EH (cell line): ENCODE data around the gene GOLGA5.
A peak's percentile ranks its signal among the peaks of the same experiment; 100 is the strongest.

ENCODE experiments used
- DNase-seq: peaks from one replicate; pipeline ENCODE4 v3.0.0-alpha.2; 2015; ENCODE audit warnings: low read depth

The GOLGA5 gene

GRCh38 chr14:92880351-92880750 lies 86.2 kb downstream of the GOLGA5 start:
- DNase-seq = no peak

GRCh38 chr14:92880851-92881250 lies 86.7 kb downstream of the GOLGA5 start:
- peak; percentile 21 for DNase-seq

- no peak for DNase-seq
These were observed 89.0 kb downstream of the GOLGA5 start for GRCh38 chr14:92883066-92883465.

GRCh38 chr14:92884410-92884809 lies 90.3 kb downstream of the GOLGA5 start:
- no peak for DNase-seq

GRCh38 chr14:92885279-92886061 lies 91.4 kb downstream of the GOLGA5 start:
- DNase-seq = no peak

- DNase-seq = no peak
These were observed 92.2 kb downstream of the GOLGA5 start for GRCh38 chr14:92886337-92886736.

GRCh38 chr14:92887157-92887556 lies 93.1 kb downstream of the GOLGA5 start:
- no peak for DNase-seq

- no peak for DNase-seq
These were observed 94.8 kb downstream of the GOLGA5 start for GRCh38 chr14:92888896-92889295.
